Measurements from ENCODE around the gene SNAPC4.

The SNAPC4 gene

GRCh38 chr9:136400038-136400834 is at the start of gene SNAPC4:
Gene SNAPC4 (minus strand): TSS chr9:136400170. CDS start chr9:136398428, 1,742 bp downstream.
- DNase-seq = peak; percentile 78

- DNase-seq = no peak
Observed at GRCh38 chr9:136448655-136449054, 48.7 kb upstream of the SNAPC4 start.

- no peak for DNase-seq
Observed at GRCh38 chr9:136447173-136447778, 47.3 kb upstream of the SNAPC4 start.

GRCh38 chr9:136445799-136446198 is 45.8 kb upstream of the SNAPC4 start:
- DNase-seq = no peak

- DNase-seq = no peak
Observed at GRCh38 chr9:136444102-136444501, 44.1 kb upstream of the SNAPC4 start.

- no peak for DNase-seq
Observed at GRCh38 chr9:136443687-136444086, 43.7 kb upstream of the SNAPC4 start.

GRCh38 chr9:136443087-136443486 is 43.1 kb upstream of the SNAPC4 start:
- no peak for DNase-seq

- DNase-seq = no peak
Observed at GRCh38 chr9:136442265-136442664, 42.3 kb upstream of the SNAPC4 start.

- no peak for DNase-seq
Observed at GRCh38 chr9:136441681-136442245, 41.8 kb upstream of the SNAPC4 start.

GRCh38 chr9:136441191-136441680 is 41.3 kb upstream of the SNAPC4 start:
- DNase-seq = no peak

GRCh38 chr9:136439481-136440408 is 39.8 kb upstream of the SNAPC4 start, which contains the start of gene INPP5E:
Gene INPP5E (minus strand): TSS chr9:136439845. CDS start chr9:136439419, 426 bp downstream.
- peak; percentile 53 for DNase-seq

GRCh38 chr9:136438548-136439480 is 38.8 kb upstream of the SNAPC4 start:
- DNase-seq = peak; percentile 13

GRCh38 chr9:136437839-136438547 is 38.0 kb upstream of the SNAPC4 start:
- no peak for DNase-seq

GRCh38 chr9:136437430-136437829 is 37.5 kb upstream of the SNAPC4 start:
- no peak for DNase-seq

GRCh38 chr9:136436055-136436634 is 36.2 kb upstream of the SNAPC4 start:
- DNase-seq = no peak

- no peak for DNase-seq
Observed at GRCh38 chr9:136434580-136435169, 34.7 kb upstream of the SNAPC4 start.

- DNase-seq = no peak
Observed at GRCh38 chr9:136433849-136434579, 34.0 kb upstream of the SNAPC4 start.

GRCh38 chr9:136433043-136433715 is 33.2 kb upstream of the SNAPC4 start:
- no peak for DNase-seq

GRCh38 chr9:136432591-136432990 is 32.6 kb upstream of the SNAPC4 start:
- no peak for DNase-seq

Data from HCEC 1CT (cell line).